ENCODE results near the gene POR. TPM values are rescaled to one million over a fixed set of nuclear protein-coding genes. Genes with fewer than 3 reads are reported as not detected.

Gene POR
- total and polyA plus RNA-seq, 2 of the 13 experiments (the other 11 are each of a cell fraction or from before 2014, with no cell fraction given), result 145 to 266 TPM

GRCh38 chr7:75993689-75994387 lies 78.9 kb downstream of the POR start (continued):
- TF ChIP-seq HBP1 (CRISPR knock-in tag; IDR thresholded peaks at IDR 0.05; ENCODE audit: low read depth) (0 out of 2 replicates have a peak, but pooled peaks have one; percentile 28), RFXAP (CRISPR knock-in tag; IDR thresholded peaks at IDR 0.05; ENCODE audit: borderline replicate concordance) (no peak), REST (IDR thresholded peaks at IDR 0.05; ENCODE audit: borderline replicate concordance in 1 of 2, low read depth in 1 of 2, low read length in 2 of 2) (peak in 1 of 2 experiments; percentile 29; a peak in 1 of 4 replicates), ZBTB33 (CRISPR knock-in tag; IDR thresholded peaks at IDR 0.05) (peak; percentile 51), ZBTB34 (CRISPR knock-in tag; IDR thresholded peaks at IDR 0.05) (no peak), NR1H2 (CRISPR knock-in tag; IDR thresholded peaks at IDR 0.05; ENCODE audit: borderline replicate concordance, low read depth) (no peak), ZNF773 (CRISPR knock-in tag; IDR thresholded peaks at IDR 0.05; ENCODE audit: borderline replicate concordance) (peak; percentile 54; the same call in 1 of the 2 replicates), MIXL1 (CRISPR knock-in tag; IDR thresholded peaks at IDR 0.05) (no peak), GPN1 (CRISPR knock-in tag; IDR thresholded peaks at IDR 0.05; ENCODE audit: borderline replicate concordance) (no peak), USF2 (IDR thresholded peaks at IDR 0.05; ENCODE audit: low read depth, low read length) (peak; percentile 41; the same call in 1 of the 2 replicates), USF2 (CRISPR knock-in tag; IDR thresholded peaks at IDR 0.05; ENCODE audit: borderline replicate concordance) (peak; percentile 57; the same call in 1 of the 2 replicates), ZNF816 (CRISPR knock-in tag; IDR thresholded peaks at IDR 0.05; ENCODE audit: borderline replicate concordance) (0 out of 2 replicates have a peak, but pooled peaks have one; percentile 39), SALL1 (CRISPR knock-in tag; IDR thresholded peaks at IDR 0.05) (peak; percentile 63; the same call in 1 of the 2 replicates), GFI1 (CRISPR knock-in tag; IDR thresholded peaks at IDR 0.05; ENCODE audit: borderline replicate concordance) (no peak), NONO (IDR thresholded peaks at IDR 0.05) (no peak), NONO (CRISPR knock-in tag; conservative IDR thresholded peaks at IDR 0.05) (0 out of 2 replicates have a peak, but pooled peaks have one; percentile 29), ZMAT5 (CRISPR knock-in tag; IDR thresholded peaks at IDR 0.05; ENCODE audit: borderline replicate concordance, low read depth) (no peak)
